Stimulated activated CD8-positive, alpha-beta memory T cell treated with anti-CD3 and anti-CD28 coated beads, Interleukin-2, amount 100 ng/mL, for 48 hours (primary cell): ENCODE results near the gene C6orf15.
A peak's percentile ranks its signal among the peaks of the same experiment; 100 is the strongest.

Experiments
- DNase-seq, 2 donors: peaks; one replicate each; pipeline ENCODE4 v3.0.0-alpha.2; 2020; ENCODE audit warnings: low read depth in 2 of 2

Gene C6orf15

DNA sequence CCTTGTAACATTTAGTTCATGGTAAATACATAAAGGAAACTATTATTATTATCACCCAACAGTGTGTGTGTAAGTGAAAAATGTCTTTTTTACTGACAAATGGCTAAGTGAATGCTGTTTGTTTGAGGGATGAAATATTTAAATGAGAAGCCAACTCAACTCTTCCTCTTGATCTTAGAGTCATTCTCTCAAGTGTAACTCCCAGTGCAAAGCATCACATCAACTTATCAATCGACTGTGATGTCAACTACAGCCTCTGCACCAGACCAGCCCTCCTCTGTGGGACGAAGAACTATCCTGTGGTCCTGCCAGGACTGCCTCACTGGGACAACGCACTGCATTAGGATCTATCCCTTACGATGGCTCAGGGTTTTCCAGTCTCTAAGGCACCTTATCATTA lies 5.3 kb downstream of the C6orf15 start:
- DNase-seq: no peak

DNA sequence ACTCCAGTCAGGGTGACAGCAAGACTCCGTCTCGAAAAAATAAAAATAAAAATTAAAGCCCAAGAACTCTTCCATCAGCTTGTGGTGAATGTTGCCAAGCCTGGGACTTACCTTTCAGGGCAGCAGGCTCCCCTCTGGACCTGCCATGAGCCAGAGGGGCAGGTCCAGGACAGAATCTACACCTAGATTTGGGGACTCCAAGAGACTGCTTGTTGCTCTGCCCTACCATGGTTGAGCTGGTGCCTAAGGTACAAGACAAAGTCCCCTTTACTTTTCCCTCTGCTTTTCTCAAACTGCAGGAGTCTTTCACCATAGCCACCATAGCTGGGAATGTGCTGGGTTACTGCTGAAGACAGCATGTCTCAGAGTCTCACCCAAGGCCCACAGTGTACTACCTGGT lies 9.2 kb downstream of the C6orf15 start:
- DNase-seq: no peak

- no peak for DNase-seq
These were observed 13.9 kb downstream of the C6orf15 start for GRCh38 chr6:31098449-31098938.

DNA sequence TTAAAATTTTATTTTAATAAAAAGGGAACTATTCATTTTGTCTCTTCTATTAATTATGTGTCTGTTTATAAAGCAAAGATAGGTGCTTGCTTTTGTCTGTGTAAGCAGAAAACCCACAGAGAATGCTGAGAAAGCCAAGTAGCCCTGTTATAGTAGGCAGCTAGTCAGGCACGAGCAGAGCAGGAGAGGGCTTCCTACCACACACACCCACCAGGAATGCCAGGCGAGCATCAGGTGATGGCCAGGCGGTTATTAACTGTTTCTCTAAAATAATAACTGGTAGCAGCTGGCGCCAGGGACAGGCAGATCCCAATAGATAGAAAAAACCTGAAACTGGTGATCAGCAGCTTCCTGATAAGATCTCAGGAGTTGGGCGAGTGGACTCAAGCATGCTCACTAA lies 15.7 kb downstream of the C6orf15 start:
- DNase-seq: no peak

GRCh38 chr6:31096215-31096614 lies 16.2 kb downstream of the C6orf15 start:
- DNase-seq: no peak

DNA sequence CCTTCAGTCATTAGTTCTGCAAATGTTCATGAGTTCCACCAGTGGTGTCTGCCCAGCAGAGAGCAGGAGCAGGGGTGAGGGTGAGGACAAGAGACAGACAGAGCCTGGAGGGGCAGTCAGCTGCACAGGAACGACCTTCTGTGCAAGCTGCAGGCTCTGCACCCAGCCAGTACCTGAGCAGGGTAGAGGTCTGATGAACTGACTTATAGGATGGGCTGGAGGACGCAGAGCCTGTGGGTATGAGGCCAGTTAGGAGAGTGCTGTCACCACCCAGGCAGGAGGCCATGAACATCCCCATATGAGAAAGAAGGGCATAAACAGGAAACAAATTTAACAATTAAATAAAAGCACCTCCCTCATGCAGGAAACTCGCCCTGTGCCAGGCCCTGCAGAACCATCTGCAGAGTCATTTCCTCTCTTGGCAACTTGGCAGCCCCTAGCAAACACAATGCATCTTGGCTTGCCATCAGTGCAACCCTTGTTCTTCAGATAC lies 17.9 kb downstream of the C6orf15 start:
- no peak for DNase-seq

- DNase-seq: no peak
These were observed 19.4 kb downstream of the C6orf15 start for GRCh38 chr6:31092769-31093505.

GRCh38 chr6:31092238-31092637 lies 20.1 kb downstream of the C6orf15 start:
- DNase-seq: no peak

GRCh38 chr6:31091680-31092079 lies 20.7 kb downstream of the C6orf15 start:
- no peak for DNase-seq

DNA sequence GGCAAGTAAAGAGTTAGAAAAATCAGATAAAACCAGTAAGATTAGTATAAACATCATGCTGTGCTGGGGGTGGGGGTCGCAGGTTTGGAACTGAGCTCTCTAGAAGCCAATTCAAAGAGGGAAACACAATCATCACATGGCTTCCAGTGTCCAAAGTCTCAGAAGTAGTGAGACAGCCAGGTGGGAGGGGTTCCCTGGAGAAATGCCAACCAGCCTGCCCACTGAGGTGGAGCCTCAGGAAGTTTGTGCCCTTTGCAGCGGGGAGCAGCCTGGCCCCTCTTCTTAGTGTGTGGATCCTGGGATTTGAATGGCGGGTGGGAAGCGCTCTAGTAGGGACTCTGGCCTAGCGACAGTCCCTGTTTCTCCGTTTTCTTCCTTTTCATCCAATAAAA lies 21.4 kb downstream of the C6orf15 start:
- no peak for DNase-seq

GRCh38 chr6:31090275-31090972 lies 22.0 kb downstream of the C6orf15 start:
- DNase-seq: no peak

DNA sequence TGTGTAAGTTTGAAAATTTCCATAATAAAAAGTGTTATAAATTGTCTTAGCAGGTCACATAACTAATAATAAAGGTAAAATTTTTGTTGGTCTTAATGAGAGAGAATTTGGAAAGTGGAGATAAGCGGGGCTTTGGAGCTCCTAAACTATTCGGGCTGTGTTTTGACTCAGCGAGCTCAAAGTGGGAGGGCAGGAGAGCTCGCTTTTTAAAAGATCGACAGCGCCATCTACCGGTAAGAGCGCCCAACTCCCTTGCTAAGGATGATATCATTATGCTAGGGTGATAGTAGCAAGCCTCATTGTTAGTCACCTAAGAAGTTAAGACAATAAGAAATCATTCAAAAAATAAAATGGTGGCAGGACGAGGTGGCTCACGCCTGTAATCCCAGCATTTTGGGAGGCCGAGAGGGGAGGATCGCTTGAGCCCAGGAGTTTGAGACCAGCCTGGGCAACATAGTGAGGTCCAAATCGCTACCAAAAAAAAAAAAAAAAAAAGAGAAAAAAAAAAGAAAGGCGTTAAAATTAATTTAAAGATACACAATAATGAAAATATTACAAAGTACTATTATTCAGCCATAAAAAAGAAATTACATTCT lies 24.8 kb downstream of the C6orf15 start:
- peak; percentile 69 to 87 for DNase-seq

DNA sequence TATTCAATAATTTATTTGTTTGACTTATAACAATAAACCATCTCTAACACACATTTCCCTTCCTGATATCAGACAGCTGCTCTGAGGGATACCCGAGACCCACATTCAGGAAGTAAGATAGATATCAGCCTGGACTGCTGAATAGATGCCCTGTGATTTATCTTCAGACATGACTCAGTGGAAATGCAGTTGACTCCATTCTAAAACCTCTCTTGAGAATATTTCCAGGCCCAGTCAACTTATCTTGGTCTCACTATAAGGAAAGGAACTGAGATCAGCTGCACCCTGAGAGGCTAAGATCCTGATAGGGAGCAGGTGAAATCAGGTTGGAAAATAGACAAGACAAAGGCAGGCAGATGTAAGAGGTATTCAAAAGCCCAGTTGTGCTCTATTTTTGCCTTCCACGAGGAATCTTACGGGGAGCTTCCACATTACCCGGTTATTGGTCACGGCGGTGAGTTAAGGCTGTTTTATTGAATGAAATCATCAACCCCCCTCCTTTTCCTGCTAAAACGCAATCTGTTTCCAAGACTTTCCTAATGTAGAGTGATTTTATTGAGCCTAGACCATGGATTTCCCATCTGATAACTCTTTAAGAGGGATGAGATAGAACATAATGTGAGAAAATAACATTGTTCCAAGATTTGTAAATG lies 25.5 kb downstream of the C6orf15 start:
- DNase-seq: no peak

- peak; percentile 13 to 21 for DNase-seq
These were observed 28.5 kb downstream of the C6orf15 start for GRCh38 chr6:31083742-31084354.

DNA sequence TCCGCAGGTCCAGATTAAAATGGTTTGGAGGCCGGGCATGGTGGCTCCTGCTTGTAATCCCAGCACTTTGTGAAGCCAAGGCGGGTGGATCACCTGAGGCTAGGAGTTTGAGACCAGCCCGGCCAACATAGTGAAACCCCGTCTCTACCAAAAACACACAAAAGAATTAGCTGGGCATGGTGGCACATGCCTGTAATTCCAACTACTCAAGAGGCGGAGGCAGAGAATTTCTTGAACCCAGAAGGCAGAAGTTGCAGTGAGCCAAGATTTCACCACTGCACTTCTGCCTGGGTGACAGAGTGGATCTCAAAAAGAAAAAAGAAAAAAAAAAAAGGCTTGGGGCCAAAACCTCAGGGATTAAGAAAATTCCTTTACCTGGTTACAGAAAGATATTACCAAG lies 30.5 kb downstream of the C6orf15 start:
- DNase-seq: no peak

- peak; percentile 28 to 51 for DNase-seq
These were observed 32.6 kb downstream of the C6orf15 start for GRCh38 chr6:31079656-31080261.

GRCh38 chr6:31076611-31077010 lies 35.8 kb downstream of the C6orf15 start:
- DNase-seq: no peak

- DNase-seq: no peak
These were observed 36.8 kb downstream of the C6orf15 start for GRCh38 chr6:31075528-31075927.

GRCh38 chr6:31074401-31074800 lies 38.0 kb downstream of the C6orf15 start:
- no peak for DNase-seq

GRCh38 chr6:31070711-31071197 lies 41.6 kb downstream of the C6orf15 start:
- no peak for DNase-seq
